ENCODE results near the gene NIPAL3.

GRCh38 chr1:24517898-24518297 lies 102.3 kb downstream of the NIPAL3 start:
- TF ChIP-seq, protein P1, sequence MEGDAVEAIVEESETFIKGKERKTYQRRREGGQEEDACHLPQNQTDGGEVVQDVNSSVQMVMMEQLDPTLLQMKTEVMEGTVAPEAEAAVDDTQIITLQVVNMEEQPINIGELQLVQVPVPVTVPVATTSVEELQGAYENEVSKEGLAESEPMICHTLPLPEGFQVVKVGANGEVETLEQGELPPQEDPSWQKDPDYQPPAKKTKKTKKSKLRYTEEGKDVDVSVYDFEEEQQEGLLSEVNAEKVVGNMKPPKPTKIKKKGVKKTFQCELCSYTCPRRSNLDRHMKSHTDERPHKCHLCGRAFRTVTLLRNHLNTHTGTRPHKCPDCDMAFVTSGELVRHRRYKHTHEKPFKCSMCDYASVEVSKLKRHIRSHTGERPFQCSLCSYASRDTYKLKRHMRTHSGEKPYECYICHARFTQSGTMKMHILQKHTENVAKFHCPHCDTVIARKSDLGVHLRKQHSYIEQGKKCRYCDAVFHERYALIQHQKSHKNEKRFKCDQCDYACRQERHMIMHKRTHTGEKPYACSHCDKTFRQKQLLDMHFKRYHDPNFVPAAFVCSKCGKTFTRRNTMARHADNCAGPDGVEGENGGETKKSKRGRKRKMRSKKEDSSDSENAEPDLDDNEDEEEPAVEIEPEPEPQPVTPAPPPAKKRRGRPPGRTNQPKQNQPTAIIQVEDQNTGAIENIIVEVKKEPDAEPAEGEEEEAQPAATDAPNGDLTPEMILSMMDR (conservative IDR thresholded peaks at IDR 0.05; ENCODE audit: low read length) = no peak
- no peak for TF ChIP-seq EZH2phosphoT487 (IDR thresholded peaks at IDR 0.05; ENCODE audit: borderline replicate concordance, low read depth, low read length)
